Fibroblast of mammary gland (primary cell): Measurements from ENCODE around the gene NHSL1.

Source experiments
- DNase-seq: peaks from one replicate; pipeline ENCODE4 v3.0.0-alpha.2; 2010; ENCODE audit warnings: low read depth
- H3K4me3 ChIP-seq: 2 replicates; pipeline ENCODE4 v1.5.1; 2011; ENCODE audit warnings: low read depth, mild to moderate bottlenecking, low read length, moderate library complexity; ENCODE audit not compliant: control insufficient read depth
- TF ChIP-seq, protein P1 (sequence below): conservative IDR thresholded peaks from 2 replicates; pipeline ENCODE4 v1.5.1; 2011; ENCODE audit warnings: low read depth, low read length, inconsistent platforms; ENCODE audit not compliant: control insufficient read depth, insufficient read depth

NHSL1 gene

DNA sequence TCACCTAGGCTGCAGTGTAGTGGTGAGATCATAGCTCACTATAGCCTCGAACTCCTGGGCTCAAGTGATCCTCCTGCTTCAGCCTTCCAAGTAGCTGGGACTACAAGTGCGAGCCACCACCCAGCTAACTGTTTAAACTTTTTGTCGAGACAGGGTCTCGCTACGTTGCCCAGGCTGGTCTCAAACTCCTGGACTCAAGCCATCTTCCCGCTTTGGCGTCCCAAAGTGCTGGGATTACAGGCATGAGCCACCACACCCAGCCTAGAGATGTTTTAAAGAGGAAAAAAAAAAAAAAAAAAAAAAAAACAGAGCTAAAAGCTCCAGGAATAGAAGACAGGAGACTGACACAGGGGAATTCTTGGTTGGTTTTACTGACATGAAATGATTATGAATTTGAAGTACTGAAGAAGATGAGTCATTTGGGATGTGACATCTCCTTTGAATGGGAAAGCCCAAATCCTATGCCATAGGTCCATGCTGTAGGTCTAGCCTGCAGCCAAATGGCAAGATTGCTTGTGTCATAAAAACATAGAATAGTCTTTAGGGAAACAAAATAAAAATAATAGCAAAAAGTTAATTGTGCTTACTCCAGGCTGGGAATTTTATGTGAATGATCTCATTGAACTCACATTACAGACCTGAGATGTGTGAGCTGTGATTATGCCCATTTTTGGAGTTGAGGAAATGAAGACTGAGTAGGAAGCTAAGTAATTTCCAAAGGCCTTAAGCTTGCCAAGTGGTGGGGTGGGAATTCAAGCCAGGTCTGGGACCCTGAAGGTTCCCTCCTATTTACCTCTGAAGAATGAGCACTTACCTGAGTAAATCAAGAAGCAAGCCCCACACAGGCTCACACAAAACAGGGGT lies 24.3 kb upstream of the NHSL1 start:
- DNase-seq = peak; percentile 49
- no peak overlapping the region for H3K4me3 ChIP-seq
- TF ChIP-seq, protein P1, sequence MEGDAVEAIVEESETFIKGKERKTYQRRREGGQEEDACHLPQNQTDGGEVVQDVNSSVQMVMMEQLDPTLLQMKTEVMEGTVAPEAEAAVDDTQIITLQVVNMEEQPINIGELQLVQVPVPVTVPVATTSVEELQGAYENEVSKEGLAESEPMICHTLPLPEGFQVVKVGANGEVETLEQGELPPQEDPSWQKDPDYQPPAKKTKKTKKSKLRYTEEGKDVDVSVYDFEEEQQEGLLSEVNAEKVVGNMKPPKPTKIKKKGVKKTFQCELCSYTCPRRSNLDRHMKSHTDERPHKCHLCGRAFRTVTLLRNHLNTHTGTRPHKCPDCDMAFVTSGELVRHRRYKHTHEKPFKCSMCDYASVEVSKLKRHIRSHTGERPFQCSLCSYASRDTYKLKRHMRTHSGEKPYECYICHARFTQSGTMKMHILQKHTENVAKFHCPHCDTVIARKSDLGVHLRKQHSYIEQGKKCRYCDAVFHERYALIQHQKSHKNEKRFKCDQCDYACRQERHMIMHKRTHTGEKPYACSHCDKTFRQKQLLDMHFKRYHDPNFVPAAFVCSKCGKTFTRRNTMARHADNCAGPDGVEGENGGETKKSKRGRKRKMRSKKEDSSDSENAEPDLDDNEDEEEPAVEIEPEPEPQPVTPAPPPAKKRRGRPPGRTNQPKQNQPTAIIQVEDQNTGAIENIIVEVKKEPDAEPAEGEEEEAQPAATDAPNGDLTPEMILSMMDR = no peak

GRCh38 chr6:138522611-138523010 lies 23.3 kb upstream of the NHSL1 start:
- no peak overlapping the region for H3K4me3 ChIP-seq
- no peak for DNase-seq
- TF ChIP-seq, protein P1 = no peak

GRCh38 chr6:138521790-138522189 lies 22.5 kb upstream of the NHSL1 start:
- H3K4me3 ChIP-seq = no peak overlapping the region
- DNase-seq = no peak

DNA sequence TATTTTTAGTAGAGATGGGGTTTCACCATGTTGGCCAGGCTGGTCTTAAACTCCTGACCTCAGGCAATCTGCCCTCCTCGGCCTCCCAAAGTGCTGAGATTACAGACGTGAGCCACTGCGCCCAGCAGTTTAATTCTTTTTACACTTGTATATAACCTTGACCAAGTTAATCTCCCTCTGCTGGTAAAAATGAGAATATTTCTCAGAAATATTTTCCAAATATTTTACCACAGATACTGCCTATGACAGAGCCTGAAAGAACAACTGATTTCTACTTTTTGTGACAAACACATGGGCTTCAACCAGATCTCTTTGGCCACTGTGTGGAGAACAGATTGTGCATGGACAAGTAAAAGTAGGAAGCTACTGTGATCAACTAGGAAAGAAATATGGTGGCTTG lies 21.2 kb upstream of the NHSL1 start:
- no peak overlapping the region for H3K4me3 ChIP-seq
- TF ChIP-seq, protein P1 = peak; percentile 25
- DNase-seq = peak; percentile 38

More at GRCh38 chr6:138521790-138522189, 22.5 kb upstream of the NHSL1 start:
- TF ChIP-seq, protein P1 = no peak

- H3K4me3 ChIP-seq = no peak overlapping the region
- TF ChIP-seq, protein P1 = no peak
- no peak for DNase-seq
These were observed 18.8 kb upstream of the NHSL1 start for GRCh38 chr6:138518054-138518453.

- H3K4me3 ChIP-seq = no peak overlapping the region
- TF ChIP-seq, protein P1 = peak; percentile 70
- DNase-seq = peak; percentile 47
These were observed 18.3 kb upstream of the NHSL1 start for GRCh38 chr6:138517635-138518034.
